Renal cortex interstitium (tissue), 11 donors: Measurements from ENCODE around the gene TCP11L2. TPM values are rescaled to one million over a fixed set of nuclear protein-coding genes. Genes with fewer than 3 reads are reported as not detected.

Experiments used
- DNase-seq, 11 donors: peaks; one replicate each; pipeline ENCODE4 v3.0.0-alpha.2; 2013; ENCODE audit warnings: low read depth in 9 of 11, low spot score in 4 of 11; ENCODE audit errors: extremely low read depth in 1 of 11
- polyA plus RNA-seq, 3 donors: library from polyadenylated mRNA; unstranded; fragments of 120-200 nt; gene quantifications; one replicate each; pipeline ENCODE4 v1.2.1, GENCODE V29; 2013; ENCODE audit not compliant: insufficient read length in 3 of 3

Gene TCP11L2
- polyA plus RNA-seq, 3 donors = 17.7 to 28.4 (median 21.0) TPM

DNA sequence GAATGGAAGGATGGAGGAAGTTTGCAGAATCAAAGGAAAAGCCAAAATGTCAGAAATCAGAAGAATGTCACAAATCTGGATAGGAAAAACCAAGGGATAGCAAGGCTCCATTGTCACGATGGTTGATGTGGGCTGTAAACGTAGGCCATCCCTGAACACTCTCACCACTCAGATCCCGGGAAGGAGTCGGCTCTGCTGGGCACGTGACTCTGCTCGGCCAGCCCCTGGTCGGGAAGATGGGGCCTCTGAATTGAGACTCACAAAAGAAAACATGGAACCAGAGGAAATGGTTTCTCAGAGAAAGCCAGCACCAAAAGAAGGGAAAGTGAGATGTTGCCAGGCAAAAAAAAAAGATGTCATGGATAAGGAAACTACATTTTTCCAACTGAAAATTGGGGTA is 26.2 kb downstream of the TCP11L2 start:
- DNase-seq = no peak

DNA sequence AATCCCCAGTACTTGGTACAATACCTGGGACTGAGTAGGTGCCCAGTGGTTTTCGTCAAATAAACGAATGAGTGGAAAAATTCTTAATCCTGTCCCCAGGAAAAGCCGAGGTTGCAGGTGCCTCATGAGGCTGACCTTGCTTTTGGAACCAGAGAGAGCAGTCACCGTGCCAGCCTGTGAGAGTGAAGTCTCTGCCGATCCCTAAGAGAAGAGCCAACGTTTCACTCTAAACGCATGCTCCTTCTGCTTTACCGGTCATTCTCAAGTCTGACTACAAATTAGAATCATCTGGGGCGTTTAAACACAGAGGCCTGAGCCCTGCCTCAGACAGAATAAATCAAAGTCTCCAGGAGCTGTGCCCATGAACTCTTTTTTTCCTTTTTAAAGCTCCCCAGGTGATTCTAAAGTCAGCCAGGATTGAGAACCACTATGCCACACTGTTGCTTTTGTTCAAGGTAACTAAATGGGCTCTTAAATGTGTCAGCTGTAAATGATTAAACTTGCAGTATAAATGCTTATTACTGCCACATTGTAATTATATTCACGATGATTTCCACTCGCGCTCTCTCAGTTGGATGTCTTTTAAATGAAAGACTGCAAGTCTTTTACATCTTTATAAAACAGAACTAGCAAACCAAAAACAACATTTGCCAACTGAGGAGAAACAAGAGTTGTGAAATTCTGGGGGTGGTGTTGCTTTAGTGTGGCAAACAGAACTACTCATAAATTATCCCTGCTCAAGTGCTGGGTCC is 26.9 kb downstream of the TCP11L2 start:
- DNase-seq = no peak

DNA sequence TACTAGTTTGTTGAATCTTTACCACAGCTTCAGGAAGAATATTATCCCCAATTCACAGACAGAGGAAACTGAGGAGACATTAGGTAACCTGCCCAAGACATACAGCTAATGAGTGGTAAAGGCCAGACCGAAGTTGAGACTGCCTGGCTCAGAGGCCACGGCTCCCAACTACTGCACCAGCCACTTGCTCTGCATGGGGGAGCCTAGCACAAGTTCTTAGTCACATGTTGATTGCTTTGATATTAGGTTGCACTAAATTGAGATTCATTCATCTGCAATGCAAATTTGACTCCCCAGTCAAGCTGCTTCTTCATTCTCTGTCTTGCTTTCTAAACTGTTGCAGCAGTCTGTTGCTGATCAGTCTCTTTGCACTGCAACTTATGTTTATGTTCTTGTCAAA is 29.1 kb downstream of the TCP11L2 start:
- no peak for DNase-seq

DNA sequence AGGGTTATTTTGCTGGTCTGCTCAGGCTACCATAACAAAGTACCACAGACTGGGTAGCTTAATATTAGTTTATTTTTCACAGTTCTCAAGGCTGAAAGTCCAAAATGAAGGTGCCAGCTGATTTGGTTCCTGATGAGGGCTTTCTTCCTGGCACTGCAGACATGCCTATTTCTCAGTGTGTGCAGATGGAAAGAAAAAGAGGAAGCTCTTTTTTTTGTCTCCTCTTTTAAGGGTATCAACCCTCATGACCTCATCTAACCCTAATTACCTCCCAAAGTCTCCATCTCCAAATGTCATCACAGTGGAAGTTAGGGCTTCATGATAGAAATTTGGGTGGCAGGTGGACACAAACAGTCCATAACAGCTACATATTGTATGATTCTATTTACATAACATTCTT is 30.0 kb downstream of the TCP11L2 start:
- no peak for DNase-seq

DNA sequence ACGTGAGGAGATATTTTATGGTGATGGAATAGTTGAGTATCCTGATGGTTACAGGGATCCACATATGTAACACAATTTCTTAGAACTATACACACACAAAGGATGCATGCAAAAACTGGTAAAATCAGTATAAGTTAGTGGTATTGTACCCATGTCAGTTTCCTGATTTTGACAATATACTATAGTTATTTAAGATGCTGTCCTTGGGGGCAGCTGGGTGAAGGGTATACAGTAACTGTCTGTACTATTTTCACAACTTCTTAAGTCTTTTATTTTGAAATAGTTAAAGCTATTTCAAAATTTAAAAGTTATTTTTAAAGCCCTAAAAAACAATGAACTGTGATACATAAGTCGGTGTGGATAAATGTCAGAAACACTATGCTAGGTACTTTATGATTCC is 30.5 kb downstream of the TCP11L2 start:
- no peak for DNase-seq

DNA sequence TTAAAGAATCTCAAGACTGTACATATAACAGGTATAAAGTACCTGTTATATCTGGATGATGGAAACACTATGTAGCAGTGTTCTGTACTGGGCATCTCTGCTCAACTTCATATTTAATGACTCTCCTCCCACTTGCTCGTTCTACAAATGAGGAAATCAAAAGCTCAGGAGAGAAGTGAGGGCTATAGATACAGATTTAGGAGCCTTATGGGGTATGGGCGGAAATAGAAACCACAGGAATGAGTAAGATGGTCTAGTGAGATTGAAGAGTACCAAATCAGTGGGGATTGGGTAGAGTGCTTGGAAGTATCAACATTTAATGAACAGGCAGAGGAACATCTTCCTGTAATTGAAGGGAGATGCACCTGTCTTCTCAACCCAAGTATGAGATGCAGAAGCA is 31.2 kb downstream of the TCP11L2 start:
- no peak for DNase-seq

DNA sequence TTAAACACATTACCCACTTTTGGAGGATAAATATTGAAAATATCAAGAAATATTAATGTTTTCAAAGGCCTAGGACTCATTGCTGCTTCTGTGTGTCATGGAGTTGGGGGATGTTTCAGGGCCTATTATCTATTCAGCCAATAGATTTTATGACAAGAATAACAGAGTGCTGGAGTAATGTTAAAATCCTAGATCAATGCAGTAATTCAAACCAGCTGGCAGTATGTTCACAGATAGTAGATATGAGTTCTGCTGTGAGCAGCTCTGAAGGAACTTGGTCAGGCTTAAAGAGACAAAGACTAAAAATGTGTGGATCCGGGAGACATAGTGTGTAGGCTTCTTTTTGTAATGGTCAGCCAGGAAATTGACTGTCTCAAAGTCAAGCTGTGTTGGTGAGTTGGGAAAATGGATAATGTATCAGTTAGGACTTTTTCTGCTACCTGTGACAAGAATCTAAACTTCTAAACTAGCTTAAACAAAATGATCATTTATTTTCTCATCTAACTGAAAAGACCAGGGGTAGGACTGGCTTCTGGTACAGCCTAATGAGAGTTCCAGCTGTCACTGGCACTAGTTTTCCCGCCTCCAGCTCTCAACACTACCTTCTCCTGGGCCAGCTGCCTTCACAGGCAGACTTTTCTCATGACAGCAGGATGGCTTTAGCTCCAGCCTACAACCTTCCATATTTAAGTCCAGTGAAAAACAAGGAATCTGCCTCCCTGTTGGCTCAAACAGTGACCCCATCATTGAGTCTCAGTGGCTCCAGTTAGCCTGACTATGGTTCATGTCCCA is 38.7 kb downstream of the TCP11L2 start:
- no peak for DNase-seq

DNA sequence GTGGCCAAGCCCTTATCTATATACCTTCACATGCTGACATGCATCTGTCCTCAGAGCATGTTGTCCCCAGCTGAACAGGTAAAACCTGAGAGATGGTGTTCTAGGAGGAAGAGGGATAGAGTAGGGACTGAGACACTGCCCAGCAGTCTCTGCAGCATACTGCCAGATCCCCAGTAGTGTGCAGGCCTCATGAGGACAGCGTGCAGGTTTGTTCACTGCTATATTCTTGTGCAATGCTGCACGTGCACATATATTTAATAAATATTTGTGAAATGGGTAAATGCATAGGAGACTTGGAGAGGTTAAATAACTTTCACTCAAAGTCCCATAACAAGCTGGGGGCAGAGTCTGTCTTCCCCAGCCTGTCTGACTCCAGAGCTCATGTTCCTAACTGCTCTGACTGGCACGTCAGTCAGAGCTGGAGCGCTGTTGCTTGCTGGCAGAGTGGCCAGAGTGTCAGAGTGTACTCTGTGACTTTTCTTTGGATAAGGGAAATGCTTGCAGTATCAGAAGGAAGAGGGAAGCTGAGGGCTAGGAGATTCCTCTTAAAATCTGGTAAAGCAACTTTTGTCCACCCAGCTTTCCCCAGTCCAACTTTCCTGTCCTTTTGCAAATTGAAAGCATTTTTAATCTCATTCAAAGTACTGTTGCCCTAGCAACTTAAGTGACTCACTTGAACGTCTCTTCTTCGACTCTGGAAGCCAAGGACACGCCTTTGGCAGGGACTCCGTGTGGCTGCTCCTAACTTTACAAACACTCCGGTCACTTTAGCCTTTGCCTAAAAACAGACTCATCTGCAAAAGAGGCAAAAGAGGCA is 40.1 kb downstream of the TCP11L2 start:
- DNase-seq = no peak

DNA sequence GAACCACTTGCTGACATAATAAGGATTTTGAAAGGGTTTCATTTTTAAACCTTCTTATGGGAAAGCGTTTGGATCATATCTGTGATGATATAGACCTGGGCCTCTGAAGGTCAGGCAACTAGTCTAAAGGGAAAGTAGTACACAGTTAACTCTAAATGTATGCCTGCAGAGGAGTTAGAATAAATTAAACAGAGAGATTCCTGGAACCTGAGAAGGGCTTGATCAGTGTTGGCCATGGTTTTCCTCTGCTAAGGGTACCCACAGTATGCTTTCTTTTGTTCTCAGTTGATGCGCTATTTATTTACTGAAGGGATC is 40.6 kb downstream of the TCP11L2 start:
- no peak for DNase-seq

DNA sequence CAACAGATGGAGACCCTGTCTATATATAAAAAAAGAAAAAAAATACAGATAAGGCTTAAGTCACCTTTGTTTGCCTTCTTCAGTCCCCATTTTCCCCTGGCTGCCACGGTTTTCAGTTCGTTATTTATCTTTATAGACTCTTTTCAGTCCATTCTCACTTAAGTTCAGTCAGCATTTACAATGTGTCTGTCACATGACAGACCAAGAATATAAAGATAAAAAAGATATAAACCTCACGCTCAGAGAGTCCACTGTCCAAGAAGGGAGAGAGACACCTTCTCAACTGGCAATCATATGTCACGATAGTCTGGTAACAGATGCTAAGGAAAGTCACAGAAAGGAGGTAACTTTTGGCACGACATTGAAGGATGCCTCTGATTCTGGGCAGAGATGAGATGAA is 41.6 kb downstream of the TCP11L2 start:
- DNase-seq = no peak

DNA sequence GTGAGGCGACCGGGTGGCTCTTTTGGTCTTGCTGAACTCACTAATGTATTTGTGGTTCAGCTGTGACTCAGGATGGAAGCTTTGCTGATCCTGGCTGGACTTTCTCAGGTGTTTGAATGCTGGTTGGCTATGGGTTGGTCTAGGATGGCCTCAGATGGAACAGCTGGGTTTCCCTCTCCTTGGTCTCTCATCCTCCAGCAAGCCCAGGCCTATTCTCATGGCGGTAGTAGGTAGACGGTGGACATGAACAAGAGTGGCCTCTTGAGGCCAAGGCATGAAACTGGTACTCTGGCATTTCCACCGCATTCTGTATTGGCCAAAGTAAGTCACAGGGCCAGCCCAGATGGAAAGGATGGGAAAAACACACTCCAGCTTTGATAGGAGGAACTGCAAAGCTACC is 43.2 kb downstream of the TCP11L2 start:
- peak in 7 of 11 donors; percentile 21 to 51 (median 30) for DNase-seq

DNA sequence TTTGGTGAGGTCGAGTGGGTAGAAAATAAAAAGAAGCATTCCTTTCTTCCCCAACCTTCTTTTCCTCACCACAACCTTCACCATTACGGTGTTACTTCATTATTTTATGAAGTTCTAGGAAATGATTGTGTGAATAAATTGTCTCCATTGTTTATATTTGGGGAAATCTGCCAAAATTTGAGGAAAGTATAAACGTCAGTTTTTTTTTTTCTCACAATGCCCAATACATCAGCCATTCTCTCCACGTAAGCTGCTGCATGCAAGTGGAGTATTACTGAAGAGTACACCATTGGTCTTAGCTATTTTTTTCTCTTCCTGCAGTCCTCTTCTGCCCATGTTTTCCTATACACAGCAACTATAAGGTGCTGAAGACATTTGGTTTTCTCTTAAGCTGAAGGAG is 45.9 kb downstream of the TCP11L2 start:
- DNase-seq = no peak

DNA sequence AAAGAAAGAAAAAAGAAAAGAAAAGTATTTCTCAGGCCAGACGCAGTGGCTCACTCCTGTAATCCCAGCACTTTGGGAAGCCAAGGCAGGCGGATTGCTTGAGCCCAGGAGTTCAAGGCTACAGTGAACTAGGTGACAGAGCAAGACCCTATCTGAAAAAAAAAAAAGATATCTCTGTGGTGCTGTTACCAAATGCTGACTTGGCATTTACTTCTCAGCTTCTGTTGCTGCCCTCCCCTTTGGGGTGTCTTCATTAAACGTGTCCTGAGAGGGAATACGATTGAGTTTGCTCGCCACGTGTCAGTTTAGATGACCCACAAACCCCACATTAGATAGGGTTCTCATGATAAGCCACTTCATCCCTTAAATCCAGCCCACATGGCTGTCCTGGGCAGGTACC is 50.6 kb downstream of the TCP11L2 start:
- no peak for DNase-seq

DNA sequence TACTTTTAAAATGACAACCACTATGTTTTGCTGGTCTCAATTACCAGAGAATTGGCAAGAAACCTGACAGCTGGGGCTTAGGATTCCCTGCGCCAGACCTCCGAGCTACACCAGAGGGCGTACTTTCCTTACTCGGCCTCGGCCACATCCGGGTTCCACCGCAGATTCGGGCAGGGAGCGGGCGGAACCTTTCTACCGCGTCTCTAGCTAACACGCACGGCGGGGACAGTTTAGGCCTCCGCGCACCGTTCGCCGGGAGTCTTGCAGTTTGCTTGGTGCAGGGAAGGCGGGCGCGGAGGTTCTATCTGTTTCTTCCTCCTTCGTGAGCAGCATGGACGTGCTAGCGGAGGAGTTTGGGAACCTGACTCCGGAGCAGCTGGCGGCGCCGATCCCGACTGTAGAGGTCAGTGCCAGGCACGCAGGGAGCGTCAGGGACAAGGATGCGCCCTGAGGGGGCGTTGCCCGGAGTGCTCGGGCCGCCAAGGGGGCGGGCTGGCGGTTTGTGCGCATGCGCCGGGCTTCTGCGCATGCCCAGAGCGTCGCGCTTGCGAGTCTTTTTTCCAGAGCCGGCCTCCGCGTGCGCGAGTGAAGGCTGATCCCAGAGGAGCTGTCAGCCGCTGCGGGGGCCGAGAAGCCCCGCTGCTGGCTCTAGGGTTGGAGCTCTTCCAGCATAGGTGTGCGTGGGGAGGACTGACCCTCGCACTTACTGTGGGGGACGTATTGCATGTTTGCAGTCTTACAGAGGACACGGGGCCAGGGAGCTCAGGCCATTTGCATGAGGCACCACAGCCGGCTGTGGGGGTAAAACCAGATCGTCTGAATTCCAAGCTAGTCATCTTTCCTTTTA is 55.2 kb downstream of the TCP11L2 start, which contains the start of gene POLR3B:
Gene POLR3B (plus strand): TSS at position 200 of the 847 bp plus-strand sequence. CDS start 132 bp downstream, at position 332.
- peak; percentile 89 to 96 (median 93) for DNase-seq

DNA sequence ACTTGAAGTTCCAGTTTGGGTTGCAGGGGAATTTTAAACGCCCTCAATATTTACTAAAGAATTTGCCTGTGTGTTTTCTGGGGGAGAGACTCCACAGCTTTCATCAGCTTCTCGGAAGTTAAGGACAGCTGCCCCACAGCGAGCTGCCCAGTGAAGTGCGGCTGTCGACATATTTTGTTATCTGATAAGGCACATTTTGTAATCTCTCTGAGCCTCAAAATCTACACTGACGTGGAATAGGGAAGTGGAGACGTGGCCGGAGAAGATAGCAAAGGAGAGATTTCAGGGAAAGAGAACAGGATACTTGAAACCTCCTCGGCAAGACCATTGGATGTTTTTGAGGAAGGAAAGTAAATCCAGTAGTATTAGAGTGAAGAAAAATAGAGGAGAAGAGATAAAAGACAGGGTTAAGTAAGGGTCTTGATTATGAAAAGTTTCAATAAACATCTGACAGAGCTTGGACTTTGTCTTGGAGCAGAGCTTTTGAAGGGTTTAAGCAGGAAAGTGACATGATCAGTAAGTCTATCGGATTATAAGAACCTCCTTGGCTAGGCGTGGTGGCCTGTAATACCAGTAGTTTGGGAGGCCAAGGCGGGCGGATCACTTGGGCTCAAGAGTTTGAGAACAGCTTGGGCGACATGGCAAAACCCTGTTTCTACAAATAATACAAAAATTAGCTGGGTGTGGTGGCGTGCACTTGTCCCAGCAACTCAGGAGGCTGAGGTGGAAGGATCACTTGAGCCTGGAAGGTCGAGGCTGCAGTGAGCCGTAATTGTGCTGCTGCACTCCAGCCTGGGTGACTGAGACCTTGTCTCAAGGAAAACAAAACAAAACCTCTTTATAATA is 56.1 kb downstream of the TCP11L2 start:
- DNase-seq = peak in 3 of 11 donors; percentile 2 to 22 (median 2)

DNA sequence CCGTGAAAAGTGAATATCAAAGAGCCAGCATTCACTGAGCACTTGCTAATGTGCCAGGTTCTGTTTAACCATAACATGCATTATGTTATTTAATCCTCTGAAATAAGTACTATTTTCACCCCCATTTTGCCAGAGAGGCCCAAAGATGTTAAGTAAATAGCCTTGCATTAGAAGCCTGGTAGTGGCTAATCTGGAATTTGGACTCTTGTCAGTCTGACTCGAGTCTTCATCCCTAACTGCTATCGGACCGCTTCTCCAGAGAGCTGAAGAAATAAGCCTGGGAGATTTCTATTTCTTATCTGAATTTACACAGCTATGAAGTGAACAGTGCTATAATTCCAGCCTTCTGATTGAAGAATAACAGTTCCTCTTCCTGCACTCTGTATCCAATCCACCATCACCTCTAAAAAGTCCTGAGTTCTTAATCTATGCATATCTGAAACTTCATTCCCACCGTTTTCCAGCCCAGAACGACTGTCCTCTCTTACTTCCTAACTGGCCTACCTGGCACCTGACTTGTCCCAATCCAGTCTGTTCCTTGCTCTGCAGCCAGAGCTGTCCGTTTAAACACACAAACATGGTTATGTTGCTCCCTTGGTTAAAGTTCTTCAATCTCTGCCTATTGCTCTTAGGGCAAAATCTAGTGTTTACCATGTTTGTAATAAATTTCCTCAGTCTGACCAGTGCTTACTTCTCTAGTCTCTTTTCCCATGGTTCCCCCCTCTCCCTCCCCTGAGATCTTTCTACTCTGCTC is 57.3 kb downstream of the TCP11L2 start:
- DNase-seq = no peak

DNA sequence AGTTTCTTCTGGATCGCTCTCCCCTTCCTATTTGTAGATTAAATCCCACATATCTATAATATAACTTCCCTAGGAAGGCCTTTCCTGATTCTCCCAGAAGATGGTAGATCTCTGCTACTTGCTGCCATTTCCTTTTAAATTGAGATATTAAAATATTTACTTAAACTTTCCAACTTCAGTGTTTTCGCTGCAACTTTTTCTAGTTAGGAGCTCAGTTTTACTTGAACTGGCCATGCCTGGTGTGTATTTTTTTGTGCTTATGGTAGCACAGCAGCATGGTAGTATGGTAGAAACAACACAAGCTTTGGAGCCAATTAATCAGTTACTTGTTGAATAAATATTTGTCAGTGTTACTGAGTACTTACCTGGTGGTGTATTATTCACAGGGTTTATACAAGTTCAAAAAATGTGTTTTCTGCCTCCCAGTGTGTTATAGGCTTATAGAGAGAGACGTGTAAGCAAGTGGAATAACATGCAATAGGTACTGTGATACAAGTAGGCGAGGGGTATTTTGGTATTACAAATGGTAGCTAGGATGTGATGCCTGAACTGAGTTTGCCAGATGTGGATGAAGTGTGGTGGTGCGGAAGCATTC is 58.0 kb downstream of the TCP11L2 start:
- DNase-seq = no peak
